BLaER1 (cell line): Measurements from ENCODE around the gene PBXIP1.

ENCODE experiments used
- H3K27ac ChIP-seq: shearing (Covaris generic); formaldehyde crosslinking; 2 replicates; pipeline ENCODE4 v1.8.1; 2022
- H3K27me3 ChIP-seq: shearing (Covaris generic); formaldehyde crosslinking; 2 replicates; pipeline ENCODE4 v1.8.1; 2022
- H3K36me3 ChIP-seq: shearing (Covaris generic); formaldehyde crosslinking; 2 replicates; pipeline ENCODE4 v1.8.1; 2022
- H3K4me1 ChIP-seq: shearing (Covaris generic); formaldehyde crosslinking; 2 replicates; pipeline ENCODE4 v1.8.1; 2022
- H3K4me2 ChIP-seq: shearing (Covaris generic); formaldehyde crosslinking; 2 replicates; pipeline ENCODE4 v1.8.1; 2022
- H3K4me3 ChIP-seq: shearing (Covaris generic); formaldehyde crosslinking; 2 replicates; pipeline ENCODE4 v1.8.1; 2022
- H3K9ac ChIP-seq: shearing (Covaris generic); formaldehyde crosslinking; 2 replicates; pipeline ENCODE4 v1.8.1; 2022
- H3K9me3 ChIP-seq: shearing (Covaris generic); formaldehyde crosslinking; 2 replicates; pipeline ENCODE4 v1.8.1; 2022
- H4K20me1 ChIP-seq: shearing (Covaris generic); formaldehyde crosslinking; 2 replicates; pipeline ENCODE4 v1.8.1; 2022
- Cebpa-rat ChIP-seq: shearing (Covaris generic); IDR thresholded peaks from 2 replicates; pipeline ENCODE4 v1.8.1; 2022

PBXIP1 gene

DNA sequence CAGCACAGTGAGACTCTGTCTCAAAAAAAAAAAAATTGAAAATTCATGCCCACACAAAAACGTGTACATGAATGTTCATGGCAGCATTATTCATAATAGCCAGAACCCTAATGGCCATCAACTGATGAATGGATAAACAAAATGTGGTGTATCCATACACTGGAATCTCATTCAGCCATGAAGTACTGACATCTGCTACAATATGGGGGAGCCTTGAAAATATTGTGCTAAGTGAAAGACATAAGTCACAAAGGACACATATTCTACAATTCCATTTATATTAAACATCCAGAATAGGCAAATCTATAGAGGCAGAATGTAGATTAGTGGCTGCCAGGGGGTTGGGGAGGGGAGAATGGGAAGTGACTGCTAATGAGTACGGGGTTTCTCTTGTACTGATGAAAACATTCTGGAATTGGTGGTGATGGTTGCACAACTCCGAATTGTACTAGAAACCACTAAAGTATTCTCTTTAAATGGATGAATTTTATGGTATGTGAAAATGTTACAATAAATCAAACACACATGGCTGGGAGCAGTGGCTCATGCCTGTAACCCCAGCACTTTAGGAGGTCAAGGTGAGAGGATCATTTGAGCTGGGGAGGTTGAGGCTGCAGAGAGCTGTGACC lies 52.8 kb downstream of the PBXIP1 start:
- Histone ChIP-seq H3K4me2 (no peak overlapping the region), H3K9ac (no peak overlapping the region), H3K27me3 (no peaks in the 10 kb centered on the region), H3K4me1 (no peaks in the 10 kb centered on the region), H3K36me3 (no peaks in the 10 kb centered on the region), H4K20me1 (no peaks in the 10 kb centered on the region), H3K9me3 (peaks cover 14% of the 10 kb centered on the region), H3K4me3 (no peak overlapping the region), H3K27ac (no peak overlapping the region)
- no peak for TF ChIP-seq Cebpa-rat

GRCh38 chr1:154901591-154901990 lies 54.3 kb downstream of the PBXIP1 start:
- no peak overlapping the region for H3K4me2 ChIP-seq
- no peaks in the 10 kb centered on the region for H3K27me3 ChIP-seq
- no peak overlapping the region for H3K9ac ChIP-seq
- H3K4me3 ChIP-seq = no peak overlapping the region
- H3K9me3 ChIP-seq = 0 out of 2 replicates have a peak, but pooled peaks cover under 1% of the 10 kb centered on the region
- TF ChIP-seq Cebpa-rat = no peak
- peaks cover 10% of the 10 kb centered on the region for H3K4me1 ChIP-seq
- H3K27ac ChIP-seq = no peak overlapping the region
- H3K36me3 ChIP-seq = no peaks in the 10 kb centered on the region
- H4K20me1 ChIP-seq = no peaks in the 10 kb centered on the region

DNA sequence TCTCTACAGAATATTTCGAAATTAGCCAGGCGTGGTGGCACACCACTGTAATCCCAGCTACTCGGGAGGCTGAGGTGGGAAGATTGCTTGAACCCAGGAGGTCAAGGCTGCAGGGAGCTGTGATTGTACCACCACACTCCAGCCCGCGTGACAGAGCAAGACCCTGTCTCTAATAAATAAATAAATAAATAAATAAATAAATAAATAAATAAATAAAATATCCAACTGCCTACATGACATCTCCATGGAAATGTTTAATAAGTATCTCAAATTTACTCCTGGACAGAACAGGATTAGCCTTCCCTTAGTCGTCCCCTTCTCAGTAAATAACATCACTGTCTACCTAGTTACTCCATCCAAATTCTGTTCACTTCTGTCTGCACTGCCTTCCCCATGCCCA lies 56.9 kb downstream of the PBXIP1 start:
- no peak overlapping the region for H3K4me2 ChIP-seq
- no peak overlapping the region for H3K4me3 ChIP-seq
- H3K4me1 ChIP-seq = peaks cover 20% of the 10 kb centered on the region
- H3K9me3 ChIP-seq = no peaks in the 10 kb centered on the region
- TF ChIP-seq Cebpa-rat = no peak
- no peak overlapping the region for H3K9ac ChIP-seq
- H3K27ac ChIP-seq = no peak overlapping the region
- H4K20me1 ChIP-seq = no peaks in the 10 kb centered on the region
- no peaks in the 10 kb centered on the region for H3K36me3 ChIP-seq
- H3K27me3 ChIP-seq = no peaks in the 10 kb centered on the region

GRCh38 chr1:154896771-154897286 lies 59.1 kb downstream of the PBXIP1 start:
- Histone ChIP-seq H4K20me1 (no peaks in the 10 kb centered on the region), H3K4me2 (peak overlapping the region; percentile 46), H3K9ac (no peak overlapping the region), H3K4me1 (peaks cover 20% of the 10 kb centered on the region), H3K27ac (no peak overlapping the region), H3K27me3 (no peaks in the 10 kb centered on the region), H3K4me3 (no peak overlapping the region), H3K36me3 (no peaks in the 10 kb centered on the region), H3K9me3 (no peaks in the 10 kb centered on the region)
- no peak for TF ChIP-seq Cebpa-rat

DNA sequence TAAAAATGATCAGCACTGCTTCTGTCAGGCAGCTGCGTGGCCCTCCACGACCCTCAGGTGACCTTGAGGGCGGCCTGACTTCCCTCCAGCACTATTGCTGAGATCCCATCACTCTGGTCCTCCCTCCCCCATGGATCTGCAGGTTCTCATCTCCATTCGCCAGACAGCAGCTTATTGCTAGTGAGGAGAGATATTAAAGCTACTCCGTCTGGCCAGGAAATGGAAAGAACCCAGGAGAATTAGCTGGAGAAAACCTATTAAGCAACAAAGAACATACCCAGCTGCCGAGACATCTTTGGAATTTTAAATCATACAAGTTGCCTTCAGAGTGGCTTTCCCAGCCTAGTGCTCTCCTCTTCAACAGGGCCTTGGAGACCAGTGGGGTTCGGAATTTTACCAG lies 60.1 kb downstream of the PBXIP1 start:
- H3K27ac ChIP-seq = no peak overlapping the region
- H3K4me1 ChIP-seq = peaks cover 20% of the 10 kb centered on the region
- no peaks in the 10 kb centered on the region for H3K36me3 ChIP-seq
- no peak overlapping the region for H3K9ac ChIP-seq
- no peak for TF ChIP-seq Cebpa-rat
- no peak overlapping the region for H3K4me3 ChIP-seq
- no peaks in the 10 kb centered on the region for H3K27me3 ChIP-seq
- no peak overlapping the region; the same call in 1 of the 2 replicates for H3K4me2 ChIP-seq
- H3K9me3 ChIP-seq = no peaks in the 10 kb centered on the region
- H4K20me1 ChIP-seq = no peaks in the 10 kb centered on the region
